ENCODE measurements around the gene CBLB.

DNA sequence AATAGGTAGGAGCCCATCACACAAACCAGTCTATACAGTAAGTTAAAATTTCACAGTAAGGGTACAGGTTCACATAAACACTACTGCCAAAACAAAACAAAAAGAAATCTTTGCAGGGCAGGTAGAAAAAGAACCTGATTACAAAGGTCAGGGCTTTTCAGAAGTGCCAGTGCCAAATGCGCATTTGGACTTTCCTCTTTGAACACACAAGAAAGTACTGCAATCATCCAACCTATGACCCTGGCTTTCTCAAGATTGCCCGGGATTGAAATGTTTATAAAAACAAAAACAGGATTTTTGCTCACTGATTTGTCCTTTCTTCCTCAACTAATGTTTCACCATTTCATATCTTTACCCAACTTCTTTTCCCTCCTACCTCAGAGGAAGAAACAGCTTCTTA lies 47.4 kb downstream of the CBLB start:
- no peak for TF ChIP-seq MAFK (IDR thresholded peaks at IDR 0.05; ENCODE audit: low read depth, low read length)
- no peak for TF ChIP-seq SMC3 (IDR thresholded peaks at IDR 0.05; ENCODE audit: low read depth, low read length)
- TF ChIP-seq POLR2A (IDR thresholded peaks at IDR 0.05; ENCODE audit: low read depth, low read length): no peak
- TF ChIP-seq, protein P1, sequence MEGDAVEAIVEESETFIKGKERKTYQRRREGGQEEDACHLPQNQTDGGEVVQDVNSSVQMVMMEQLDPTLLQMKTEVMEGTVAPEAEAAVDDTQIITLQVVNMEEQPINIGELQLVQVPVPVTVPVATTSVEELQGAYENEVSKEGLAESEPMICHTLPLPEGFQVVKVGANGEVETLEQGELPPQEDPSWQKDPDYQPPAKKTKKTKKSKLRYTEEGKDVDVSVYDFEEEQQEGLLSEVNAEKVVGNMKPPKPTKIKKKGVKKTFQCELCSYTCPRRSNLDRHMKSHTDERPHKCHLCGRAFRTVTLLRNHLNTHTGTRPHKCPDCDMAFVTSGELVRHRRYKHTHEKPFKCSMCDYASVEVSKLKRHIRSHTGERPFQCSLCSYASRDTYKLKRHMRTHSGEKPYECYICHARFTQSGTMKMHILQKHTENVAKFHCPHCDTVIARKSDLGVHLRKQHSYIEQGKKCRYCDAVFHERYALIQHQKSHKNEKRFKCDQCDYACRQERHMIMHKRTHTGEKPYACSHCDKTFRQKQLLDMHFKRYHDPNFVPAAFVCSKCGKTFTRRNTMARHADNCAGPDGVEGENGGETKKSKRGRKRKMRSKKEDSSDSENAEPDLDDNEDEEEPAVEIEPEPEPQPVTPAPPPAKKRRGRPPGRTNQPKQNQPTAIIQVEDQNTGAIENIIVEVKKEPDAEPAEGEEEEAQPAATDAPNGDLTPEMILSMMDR (conservative IDR thresholded peaks at IDR 0.05; ENCODE audit: low read depth, low read length): no peak
- TF ChIP-seq RAD21 (IDR thresholded peaks at IDR 0.05; ENCODE audit: low read length): no peak
- no peak for TF ChIP-seq CHD1 (IDR thresholded peaks at IDR 0.05; ENCODE audit: low read depth, low read length)
- no peak for TF ChIP-seq MAZ (IDR thresholded peaks at IDR 0.05; ENCODE audit: borderline replicate concordance, low read depth, low read length)
- no peak for TF ChIP-seq MXI1 (IDR thresholded peaks at IDR 0.05; ENCODE audit: borderline replicate concordance, low read depth, low read length)
